Measurements from ENCODE around the gene ARHGAP11B. TPM values are rescaled to one million over a fixed set of nuclear protein-coding genes. Genes with fewer than 3 reads are reported as not detected.
"Not testable (repeated sequence)": the region's sequence is repeated elsewhere in the genome, so short reads cannot be mapped to it uniquely, and the experiment has no call there.

The ARHGAP11B gene

GRCh38 chr15:30671309-30671708 is 45.4 kb downstream of the ARHGAP11B start:
- no peak for DNase-seq (ENCODE audit: extremely low spot score, unreplicated experiment)
- Mint-ChIP-seq H3K4me1 (ENCODE audit: unreplicated experiment) (no peaks in the 10 kb centered on the region), H3K9me3 (peaks cover under 1% of the 10 kb centered on the region), H3K27me3 (no peaks in the 10 kb centered on the region), H3K36me3 (peaks cover 22% of the 10 kb centered on the region), H3K27ac (no peak overlapping the region), H3K4me3 (no peak overlapping the region)
- no peak for TF ChIP-seq CTCF (conservative IDR thresholded peaks at IDR 0.05)

DNA sequence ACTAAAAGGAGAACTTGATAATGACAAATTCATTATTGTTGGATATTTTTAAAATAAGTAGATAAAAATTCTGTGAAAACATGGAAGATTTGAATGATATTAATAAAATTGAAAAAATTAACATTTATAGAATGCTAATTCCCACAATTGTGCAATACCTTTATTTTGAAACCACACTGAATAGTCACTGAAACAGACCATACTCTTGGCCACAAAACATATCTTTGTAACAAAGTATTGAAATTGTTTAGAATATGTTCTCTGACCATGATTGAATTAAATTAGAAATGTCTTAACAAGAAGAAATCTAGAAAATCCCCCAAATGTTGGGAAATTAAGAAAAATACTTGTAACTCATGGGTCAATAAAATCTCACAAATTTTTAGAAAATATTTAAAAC is 49.2 kb downstream of the ARHGAP11B start:
- H3K27me3 Mint-ChIP-seq: no peaks in the 10 kb centered on the region
- no peak for DNase-seq (ENCODE audit: extremely low spot score, unreplicated experiment)
- H3K9me3 Mint-ChIP-seq: peaks cover 9% of the 10 kb centered on the region
- no peak overlapping the region for H3K27ac Mint-ChIP-seq
- no peak overlapping the region for H3K4me3 Mint-ChIP-seq
- peaks cover 22% of the 10 kb centered on the region for H3K36me3 Mint-ChIP-seq
- no peaks in the 10 kb centered on the region for H3K4me1 Mint-ChIP-seq (ENCODE audit: unreplicated experiment)
- no peak for TF ChIP-seq CTCF (conservative IDR thresholded peaks at IDR 0.05)

DNA sequence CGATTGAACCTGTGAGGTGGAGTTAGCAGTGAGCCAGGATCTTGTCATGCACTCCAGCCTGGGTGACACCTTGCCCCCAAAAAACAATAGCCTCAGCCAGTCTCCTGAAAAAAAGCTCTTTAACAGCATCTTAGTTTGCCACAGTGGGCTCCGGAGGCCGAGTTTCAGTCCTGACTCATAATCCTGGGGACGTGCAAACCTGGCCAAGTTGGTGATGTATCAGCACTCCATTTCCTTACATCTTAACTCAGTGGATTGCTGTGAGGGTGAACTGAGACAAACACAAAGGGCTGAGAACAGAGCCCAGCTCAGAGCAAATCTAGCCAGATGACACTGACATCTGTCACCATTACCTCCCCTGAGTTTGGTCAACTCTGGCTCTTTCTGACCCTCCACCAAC is 50.0 kb downstream of the ARHGAP11B start:
- H3K4me1 Mint-ChIP-seq (ENCODE audit: unreplicated experiment); H3K4me3 Mint-ChIP-seq; DNase-seq (ENCODE audit: extremely low spot score, unreplicated experiment); H3K9me3 Mint-ChIP-seq; H3K27me3 Mint-ChIP-seq; H3K27ac Mint-ChIP-seq: not testable (repeated sequence)
- peaks cover 22% of the 10 kb centered on the region for H3K36me3 Mint-ChIP-seq

DNA sequence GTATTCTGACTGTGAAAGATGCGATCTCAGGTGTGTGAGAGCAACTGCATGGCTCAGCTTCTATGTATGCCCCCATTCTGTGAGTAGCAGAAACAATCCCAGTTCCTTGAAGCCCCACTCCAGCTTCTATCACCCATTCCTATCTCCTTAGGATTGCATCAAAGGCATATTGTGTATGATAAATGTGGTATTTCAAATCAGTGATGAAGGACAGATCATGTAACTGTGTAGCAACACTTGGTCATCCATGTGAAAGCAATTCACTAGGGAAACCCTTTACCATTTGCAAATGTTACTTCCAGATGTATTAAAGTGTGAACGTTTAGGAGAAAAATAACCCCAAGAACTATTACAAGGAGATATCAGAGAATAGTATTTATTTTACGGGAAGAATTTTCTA is 55.1 kb downstream of the ARHGAP11B start:
- not testable (repeated sequence) for H3K27me3 Mint-ChIP-seq; DNase-seq (ENCODE audit: extremely low spot score, unreplicated experiment); H3K4me1 Mint-ChIP-seq (ENCODE audit: unreplicated experiment); H3K4me3 Mint-ChIP-seq; H3K9me3 Mint-ChIP-seq; H3K27ac Mint-ChIP-seq
- H3K36me3 Mint-ChIP-seq: peaks cover 15% of the 10 kb centered on the region

DNA sequence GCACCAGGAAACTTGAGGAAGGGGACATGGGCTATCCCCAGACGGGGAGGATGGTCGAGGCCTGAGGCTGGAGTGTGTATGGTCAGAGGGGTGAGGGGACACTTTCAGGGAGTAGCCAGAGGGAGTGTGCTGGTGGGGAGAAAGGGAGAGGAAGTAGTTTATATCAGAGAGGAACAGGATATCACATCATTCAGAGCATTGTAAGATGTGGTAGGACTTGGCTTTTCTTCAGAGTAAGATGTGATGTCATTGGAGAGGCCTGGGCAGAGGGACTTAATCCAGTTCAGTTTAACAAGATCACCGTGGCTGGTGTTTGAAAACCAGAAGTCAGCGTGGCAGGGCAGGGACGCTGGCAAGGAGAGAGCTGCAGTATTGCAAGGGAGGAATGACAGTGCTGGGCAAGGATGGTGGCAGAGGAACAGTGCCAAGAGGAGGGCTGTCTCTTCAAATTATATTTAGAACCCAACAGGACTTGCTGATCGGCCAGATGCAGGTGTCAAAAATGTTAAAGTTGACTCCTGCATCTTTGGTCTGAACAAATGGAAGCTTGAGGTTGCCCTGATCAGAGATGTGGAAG is 59.9 kb downstream of the ARHGAP11B start:
- not testable (repeated sequence) for H3K9me3 Mint-ChIP-seq; H3K36me3 Mint-ChIP-seq; H3K4me3 Mint-ChIP-seq; H3K27me3 Mint-ChIP-seq; H3K4me1 Mint-ChIP-seq (ENCODE audit: unreplicated experiment); H3K27ac Mint-ChIP-seq; DNase-seq (ENCODE audit: extremely low spot score, unreplicated experiment)

DNA sequence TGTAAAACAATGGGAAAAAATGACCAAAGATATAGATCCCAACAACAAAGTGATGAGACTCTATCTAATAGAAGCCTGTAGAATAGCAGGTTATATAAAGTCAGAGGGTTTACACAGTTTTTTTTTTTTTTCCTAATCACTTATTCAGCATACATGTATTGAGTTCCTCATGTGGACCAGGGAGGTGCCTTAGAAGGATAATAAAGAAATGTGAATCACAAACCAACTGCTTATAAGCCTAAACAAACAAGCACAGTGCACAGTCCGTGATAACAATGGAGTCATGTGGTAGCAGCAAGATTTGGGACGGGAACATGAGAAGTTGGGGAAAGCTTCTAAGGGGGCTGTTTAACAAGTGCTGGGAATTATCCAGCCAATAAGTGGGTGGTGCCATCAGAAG is 60.7 kb downstream of the ARHGAP11B start:
- H3K4me3 Mint-ChIP-seq; H3K9me3 Mint-ChIP-seq; H3K36me3 Mint-ChIP-seq; H3K4me1 Mint-ChIP-seq (ENCODE audit: unreplicated experiment); H3K27me3 Mint-ChIP-seq; H3K27ac Mint-ChIP-seq; DNase-seq (ENCODE audit: extremely low spot score, unreplicated experiment): not testable (repeated sequence)

Other genes starting within 250 kb of the ARHGAP11B start
- 0.55 and 3.8 TPM in 2 replicates for gene CHRFAM7A, start 232.6 kb upstream of the ARHGAP11B start, total RNA-seq (ENCODE audit: low replicate concordance)
- gene GOLGA8R, start 211.9 kb upstream of the ARHGAP11B start, total RNA-seq (ENCODE audit: low replicate concordance): 0.95 and 1.8 TPM in 2 replicates
- 0.89 TPM in 1 of 2 replicates, not detected in the other for gene GOLGA8Q, start 74.1 kb upstream of the ARHGAP11B start, total RNA-seq (ENCODE audit: low replicate concordance)
- 0.77 TPM in 1 of 2 replicates, not detected in the other for gene GOLGA8H, start 22.1 kb upstream of the ARHGAP11B start, total RNA-seq (ENCODE audit: low replicate concordance)